ENCODE results near the gene POLA1. TPM values are rescaled to one million over a fixed set of nuclear protein-coding genes. Genes with fewer than 3 reads are reported as not detected.

Gene POLA1
- total RNA-seq, 1 donor from 2014 or later = 18.7 TPM

- Mint-ChIP-seq H3K27ac (no peak overlapping the region), H3K36me3 (ENCODE audit: low read depth) (no peaks in the 10 kb centered on the region), H3K4me1 (peaks cover 27% of the 10 kb centered on the region), H3K9me3 (no peaks in the 10 kb centered on the region), H3K27me3 (peaks cover 35% of the 10 kb centered on the region), H3K4me3 (no peak overlapping the region)
- intact Hi-C loops (cut with micrococcal nuclease) = no loop called here
- CTCF ChIA-PET = no interaction called here
- no peak for DNase-seq
- POLR2A ChIA-PET = no interaction called here
- TF ChIP-seq, protein P1, sequence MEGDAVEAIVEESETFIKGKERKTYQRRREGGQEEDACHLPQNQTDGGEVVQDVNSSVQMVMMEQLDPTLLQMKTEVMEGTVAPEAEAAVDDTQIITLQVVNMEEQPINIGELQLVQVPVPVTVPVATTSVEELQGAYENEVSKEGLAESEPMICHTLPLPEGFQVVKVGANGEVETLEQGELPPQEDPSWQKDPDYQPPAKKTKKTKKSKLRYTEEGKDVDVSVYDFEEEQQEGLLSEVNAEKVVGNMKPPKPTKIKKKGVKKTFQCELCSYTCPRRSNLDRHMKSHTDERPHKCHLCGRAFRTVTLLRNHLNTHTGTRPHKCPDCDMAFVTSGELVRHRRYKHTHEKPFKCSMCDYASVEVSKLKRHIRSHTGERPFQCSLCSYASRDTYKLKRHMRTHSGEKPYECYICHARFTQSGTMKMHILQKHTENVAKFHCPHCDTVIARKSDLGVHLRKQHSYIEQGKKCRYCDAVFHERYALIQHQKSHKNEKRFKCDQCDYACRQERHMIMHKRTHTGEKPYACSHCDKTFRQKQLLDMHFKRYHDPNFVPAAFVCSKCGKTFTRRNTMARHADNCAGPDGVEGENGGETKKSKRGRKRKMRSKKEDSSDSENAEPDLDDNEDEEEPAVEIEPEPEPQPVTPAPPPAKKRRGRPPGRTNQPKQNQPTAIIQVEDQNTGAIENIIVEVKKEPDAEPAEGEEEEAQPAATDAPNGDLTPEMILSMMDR (IDR thresholded peaks at IDR 0.05) = no peak
- ATAC-seq (ENCODE audit: low read depth) = no peak
These were observed 325.0 kb downstream of the POLA1 start for GRCh38 chrX:25018682-25019081.

- ATAC-seq (ENCODE audit: low read depth) (no peak), DNase-seq (no peak)
- Mint-ChIP-seq H3K9me3 (no peaks in the 10 kb centered on the region), H3K27me3 (peaks cover 40% of the 10 kb centered on the region), H3K4me3 (no peak overlapping the region), H3K27ac (no peak overlapping the region), H3K4me1 (peaks cover 22% of the 10 kb centered on the region), H3K36me3 (ENCODE audit: low read depth) (no peaks in the 10 kb centered on the region)
- intact Hi-C loops (cut with micrococcal nuclease) = loop anchor here (2.0 kb wide), 2 partner anchors 17 to 181 kb away; no protein-coding TSS in a partner anchor
- ChIA-PET CTCF (no interaction called here), POLR2A (no interaction called here)
- TF ChIP-seq, protein P1 (IDR thresholded peaks at IDR 0.05) = no peak
These were observed 326.1 kb downstream of the POLA1 start for GRCh38 chrX:25019707-25020390.

GRCh38 chrX:25020391-25020904, 326.7 kb downstream of the POLA1 start:
- Mint-ChIP-seq H3K27me3 (peaks cover 37% of the 10 kb centered on the region), H3K27ac (no peak overlapping the region), H3K4me1 (peaks cover 20% of the 10 kb centered on the region), H3K4me3 (no peak overlapping the region), H3K36me3 (ENCODE audit: low read depth) (no peaks in the 10 kb centered on the region), H3K9me3 (no peaks in the 10 kb centered on the region)
- ChIA-PET POLR2A (no interaction called here), CTCF (no interaction called here)
- no peak for ATAC-seq (ENCODE audit: low read depth)
- TF ChIP-seq, protein P1 (IDR thresholded peaks at IDR 0.05) = no peak
- DNase-seq = no peak
- intact Hi-C loops (cut with micrococcal nuclease) = loop anchor here (2.0 kb wide), 2 partner anchors 18 to 182 kb away; no protein-coding TSS in a partner anchor

DNA sequence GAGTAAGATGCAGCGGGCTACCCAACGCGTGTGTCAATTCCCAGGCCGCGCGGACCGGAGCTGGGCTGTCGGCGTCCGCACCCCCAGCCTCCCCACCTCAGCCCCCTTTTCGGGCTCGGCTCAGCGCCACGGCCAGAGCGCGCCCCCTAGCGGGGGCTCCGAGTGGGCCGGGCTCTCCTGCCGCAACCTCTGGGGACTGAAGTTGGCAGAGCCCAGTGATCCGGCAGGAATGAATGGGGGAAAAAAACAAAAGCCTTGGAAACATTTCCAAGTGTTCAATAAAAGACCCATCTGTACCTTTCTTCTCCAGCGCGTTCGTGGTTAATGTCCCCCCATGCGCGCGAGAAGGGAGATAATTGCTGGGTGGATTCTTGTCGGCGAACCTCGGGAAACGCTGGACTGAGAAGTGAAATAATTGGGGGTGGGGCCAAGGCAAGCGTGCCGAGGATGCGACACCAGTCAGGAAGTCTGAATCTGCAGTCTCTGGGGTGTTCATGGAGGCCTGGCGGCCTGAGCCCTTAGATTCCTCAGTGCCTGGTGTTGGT, 327.3 kb downstream of the POLA1 start:
- no peak for ATAC-seq (ENCODE audit: low read depth)
- POLR2A ChIA-PET = no interaction called here
- intact Hi-C loops (cut with micrococcal nuclease) = loop anchor here (1.0 to 2.0 kb wide), 3 partner anchors 18 to 269 kb away; no protein-coding TSS in a partner anchor
- Mint-ChIP-seq H3K27me3 (peaks cover 40% of the 10 kb centered on the region), H3K9me3 (no peaks in the 10 kb centered on the region), H3K36me3 (ENCODE audit: low read depth) (no peaks in the 10 kb centered on the region), H3K4me1 (peaks cover 18% of the 10 kb centered on the region), H3K4me3 (peak overlapping the region; percentile 6), H3K27ac (no peak overlapping the region)
- no peak for DNase-seq
- CTCF ChIA-PET = no interaction called here
- TF ChIP-seq, protein P1 (IDR thresholded peaks at IDR 0.05) = no peak

DNA sequence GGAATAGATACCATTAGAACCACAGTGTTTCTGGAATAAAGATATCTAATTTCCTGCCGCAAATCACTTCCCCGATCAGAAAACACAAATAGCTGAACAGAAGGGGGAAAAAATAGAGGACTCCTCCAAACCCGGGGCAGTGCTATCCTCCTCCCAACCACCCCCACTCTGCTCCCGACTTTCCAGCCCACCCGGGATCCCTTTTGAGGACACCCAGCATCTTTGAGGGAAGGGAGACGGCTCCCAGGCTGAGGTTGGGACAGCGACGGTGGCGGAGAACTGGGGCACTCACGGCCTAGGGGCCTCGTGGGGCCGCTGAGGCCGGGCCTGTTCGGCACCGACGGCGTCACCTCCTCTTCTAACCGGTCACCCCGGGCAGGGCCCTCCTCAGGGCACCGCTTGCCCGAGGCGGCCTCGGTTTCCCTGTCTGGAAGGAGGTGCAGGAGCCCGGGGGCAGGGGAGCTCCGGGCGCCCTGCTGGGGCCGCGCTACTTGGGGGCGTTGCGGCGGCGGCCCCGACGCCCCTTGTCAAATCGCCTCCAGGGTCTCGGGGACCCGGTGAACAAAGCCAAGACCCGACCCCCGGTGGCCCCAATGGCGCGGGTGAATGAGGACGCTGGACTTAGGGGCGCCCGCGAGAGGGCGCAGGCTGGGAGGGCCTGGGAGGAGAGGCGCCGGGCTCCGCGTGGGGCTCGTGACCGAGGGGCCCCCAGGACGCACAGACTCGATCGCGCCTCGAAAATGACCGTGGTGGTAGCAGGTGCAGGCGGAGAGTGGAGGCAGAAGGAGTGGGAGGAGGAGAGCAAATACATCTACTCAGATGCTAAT, 329.0 kb downstream of the POLA1 start:
- Mint-ChIP-seq H3K9me3 (no peaks in the 10 kb centered on the region), H3K4me3 (no peak overlapping the region), H3K27ac (no peak overlapping the region), H3K27me3 (peaks cover 33% of the 10 kb centered on the region), H3K36me3 (ENCODE audit: low read depth) (no peaks in the 10 kb centered on the region), H3K4me1 (peaks cover 16% of the 10 kb centered on the region)
- CTCF ChIA-PET = interaction anchor here (0.6 kb wide), 1 partner anchor 192 kb away, joined by 4 read pairs; no protein-coding TSS in a partner anchor
- DNase-seq (no peak), ATAC-seq (ENCODE audit: low read depth) (no peak)
- TF ChIP-seq, protein P1 (IDR thresholded peaks at IDR 0.05) = no peak
- intact Hi-C loops (cut with micrococcal nuclease) = no loop called here
- POLR2A ChIA-PET = no interaction called here
